Small intestine (tissue), 7 donors: Measurements from ENCODE around the gene PIK3R6. TPM values are rescaled to one million over a fixed set of nuclear protein-coding genes. Genes with fewer than 3 reads are reported as not detected.

Source experiments
- DNase-seq, 2 donors: peaks; one replicate each; pipeline versions ENCODE4 v3.0.0 to v3.0.0-alpha.2; 2013
- FAIRE-seq: peaks from 2 replicates; lab custom pipeline; 2012; peaks lifted over from hg19 to GRCh38; lab: Jason Lieb, UNC
- H3K27ac ChIP-seq, 3 donors: one replicate each; pipeline ENCODE4 v1.5.1; 2013; ENCODE audit warnings: low read length in 2 of 3, mild to moderate bottlenecking in 2 of 3, control low read depth in 1 of 3, inconsistent platforms in 1 of 3, low read depth in 1 of 3, moderate library complexity in 1 of 3
- H3K27me3 ChIP-seq, 3 donors: one replicate each; pipeline ENCODE4 v1.6.1; 2013; ENCODE audit warnings: low read length in 3 of 3, inconsistent platforms in 1 of 3; ENCODE audit not compliant: control insufficient read depth in 3 of 3, insufficient read depth in 3 of 3
- H3K36me3 ChIP-seq, 3 donors: one replicate each; pipeline ENCODE4 v1.6.1; 2013; ENCODE audit warnings: low read length in 3 of 3, inconsistent platforms in 1 of 3, low read depth in 1 of 3, mild to moderate bottlenecking in 1 of 3, moderate library complexity in 1 of 3; ENCODE audit not compliant: control insufficient read depth in 3 of 3, insufficient read depth in 2 of 3
- H3K4me1 ChIP-seq, 3 donors: one replicate each; pipeline ENCODE4 v1.6.1; 2013; ENCODE audit warnings: low read length in 2 of 3, inconsistent platforms in 1 of 3, low read depth in 1 of 3, mild to moderate bottlenecking in 1 of 3, moderate library complexity in 1 of 3; ENCODE audit not compliant: control insufficient read depth in 3 of 3, insufficient read depth in 2 of 3
- H3K4me3 ChIP-seq, 3 donors: one replicate each; pipeline ENCODE4 v1.5.1; 2013; ENCODE audit warnings: low read length in 3 of 3, control low read depth in 1 of 3, inconsistent platforms in 1 of 3, low read depth in 1 of 3, mild to moderate bottlenecking in 1 of 3, moderate library complexity in 1 of 3
- H3K9me3 ChIP-seq, 2 donors: one replicate each; pipeline ENCODE4 v1.6.1; 2013; ENCODE audit warnings: low read depth in 1 of 2, low read length in 1 of 2; ENCODE audit not compliant: control insufficient read depth in 2 of 2, insufficient read depth in 1 of 2
- WGBS, 3 donors: extraction: QIAGEN DNeasy Blood & Tissue Kit; methylation state at CpG; one replicate each; pipeline ENCODE4 v1.1.7; 2013; 5-methylcytosine and 5-hydroxymethylcytosine counted together
- polyA plus RNA-seq, 4 donors: library from polyadenylated mRNA; stranded (reverse) in 3 of 4; unstranded in 1 of 4; fragments of 200-250 nt in 3 of 4; fragments of 120-200 nt in 1 of 4; gene quantifications; one replicate each; pipeline versions ENCODE4 v1.2.1 to v1.2.3, GENCODE V29; 2013
- donor health status: healthy with polysubstance abuse.
- donor health status: control.
- donor health status: control.
- donor health status: Bipolar disorder and iron deficiency.
- donor health status: healthy.

The PIK3R6 gene
- polyA plus RNA-seq, 4 donors = 0.25 to 1.9 (median 0.54) TPM; not detected in 1

DNA sequence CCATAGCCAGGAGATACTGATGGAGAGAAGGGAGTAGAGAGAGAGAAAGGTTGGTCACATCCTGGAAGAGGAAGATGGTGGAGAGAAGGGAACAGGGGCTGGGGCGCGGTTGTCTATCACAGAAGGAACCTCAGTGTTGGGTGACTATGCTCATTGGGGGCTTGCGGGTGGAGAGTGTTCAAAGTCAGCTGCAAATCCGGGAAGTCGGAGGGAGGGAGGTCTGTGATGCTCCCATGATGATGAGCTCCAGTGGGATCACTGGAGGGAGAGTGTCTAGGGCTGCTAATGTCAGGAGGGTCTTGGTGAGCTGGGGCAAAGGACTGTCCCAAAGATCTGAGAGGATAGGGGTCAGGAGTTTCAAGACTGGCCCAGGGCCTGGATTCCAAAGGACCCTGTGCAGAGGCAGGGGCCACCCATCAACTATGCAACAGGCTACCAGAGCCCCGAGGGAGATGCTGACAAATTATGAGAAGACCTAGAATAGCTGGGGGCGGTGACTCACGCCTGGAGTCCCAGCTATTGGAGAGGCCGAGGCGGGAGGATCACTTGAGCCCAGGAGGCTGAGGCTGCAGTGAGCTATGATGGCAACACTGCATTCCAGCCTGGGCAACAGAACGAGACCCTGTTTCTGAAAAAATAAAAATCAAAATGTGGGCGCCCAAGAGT lies 111.8 kb downstream of the PIK3R6 start:
- Histone ChIP-seq H3K27me3 (peaks cover 0 to 18% (median 0%) of the 10 kb centered on the region in 3 donors), H3K4me3 (no peak overlapping the region), H3K9me3 (no peaks in the 10 kb centered on the region), H3K4me1 (no peaks in the 10 kb centered on the region), H3K27ac (no peak overlapping the region), H3K36me3 (no peaks in the 10 kb centered on the region)
- WGBS, 3 donors = 82 to 87% (median 86%) methylated on average over 12 of the region's 12 CpGs
- DNase-seq (no peak), FAIRE-seq (no peak)

DNA sequence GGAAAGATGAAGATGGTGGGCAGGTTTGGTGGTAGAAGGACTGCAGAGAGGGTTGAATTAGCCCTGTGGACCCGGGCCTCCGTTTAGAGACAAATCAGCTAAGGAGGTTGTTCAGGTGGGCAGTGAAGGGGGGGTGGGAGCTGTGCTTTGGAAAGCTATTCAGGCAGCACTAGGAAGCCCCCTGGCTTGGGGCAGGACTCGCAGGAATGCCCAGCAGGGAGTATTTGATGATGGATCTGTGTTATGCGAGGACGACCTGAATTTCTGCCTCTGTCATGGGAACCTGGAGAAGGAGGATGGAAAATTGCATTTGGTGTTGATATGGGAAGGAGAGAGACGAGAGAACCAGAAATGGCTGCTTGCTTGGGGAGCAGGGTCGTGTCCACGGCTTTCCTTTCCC lies 112.6 kb downstream of the PIK3R6 start:
- Histone ChIP-seq H3K9me3 (no peaks in the 10 kb centered on the region), H3K36me3 (no peaks in the 10 kb centered on the region), H3K27ac (no peak overlapping the region), H3K4me1 (no peaks in the 10 kb centered on the region), H3K4me3 (no peak overlapping the region), H3K27me3 (peaks cover 0 to 18% (median 0%) of the 10 kb centered on the region in 3 donors)
- 74 to 78% (median 75%) methylated on average over 8 of the region's 8 CpGs for WGBS, 3 donors
- DNase-seq (no peak), FAIRE-seq (no peak)

DNA sequence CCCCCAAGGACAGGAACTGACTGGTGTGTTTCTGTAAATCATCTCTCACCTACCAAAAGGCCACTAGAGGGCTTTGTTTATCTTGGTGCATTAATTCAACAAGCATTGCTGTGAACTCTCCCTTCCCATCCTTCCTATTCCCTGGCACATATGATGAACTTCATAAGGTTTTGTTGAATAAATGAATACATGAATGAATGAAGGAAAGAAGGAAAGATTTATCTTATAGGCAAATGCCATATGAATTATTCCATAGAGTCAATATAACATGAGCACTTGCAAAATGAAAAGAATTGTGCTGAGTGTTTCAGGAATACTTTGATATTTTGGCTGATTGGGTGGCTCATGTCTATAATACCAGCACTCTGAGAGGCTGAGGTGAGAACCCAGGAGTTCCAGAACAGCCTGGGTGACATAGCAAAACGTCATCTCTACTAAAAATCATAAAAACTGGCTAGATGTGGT lies 113.5 kb downstream of the PIK3R6 start:
- WGBS, 3 donors = 0 to 39% (median 18%) methylated on average over 1 of the region's 1 CpG
- H3K4me3 ChIP-seq = no peak overlapping the region
- peaks cover 0 to 18% (median 0%) of the 10 kb centered on the region in 3 donors for H3K27me3 ChIP-seq
- H3K4me1 ChIP-seq = no peaks in the 10 kb centered on the region
- no peak overlapping the region for H3K27ac ChIP-seq
- FAIRE-seq (no peak), DNase-seq (peak in 1 of 2 donors; percentile 16)
- no peaks in the 10 kb centered on the region for H3K36me3 ChIP-seq
- no peaks in the 10 kb centered on the region for H3K9me3 ChIP-seq

DNA sequence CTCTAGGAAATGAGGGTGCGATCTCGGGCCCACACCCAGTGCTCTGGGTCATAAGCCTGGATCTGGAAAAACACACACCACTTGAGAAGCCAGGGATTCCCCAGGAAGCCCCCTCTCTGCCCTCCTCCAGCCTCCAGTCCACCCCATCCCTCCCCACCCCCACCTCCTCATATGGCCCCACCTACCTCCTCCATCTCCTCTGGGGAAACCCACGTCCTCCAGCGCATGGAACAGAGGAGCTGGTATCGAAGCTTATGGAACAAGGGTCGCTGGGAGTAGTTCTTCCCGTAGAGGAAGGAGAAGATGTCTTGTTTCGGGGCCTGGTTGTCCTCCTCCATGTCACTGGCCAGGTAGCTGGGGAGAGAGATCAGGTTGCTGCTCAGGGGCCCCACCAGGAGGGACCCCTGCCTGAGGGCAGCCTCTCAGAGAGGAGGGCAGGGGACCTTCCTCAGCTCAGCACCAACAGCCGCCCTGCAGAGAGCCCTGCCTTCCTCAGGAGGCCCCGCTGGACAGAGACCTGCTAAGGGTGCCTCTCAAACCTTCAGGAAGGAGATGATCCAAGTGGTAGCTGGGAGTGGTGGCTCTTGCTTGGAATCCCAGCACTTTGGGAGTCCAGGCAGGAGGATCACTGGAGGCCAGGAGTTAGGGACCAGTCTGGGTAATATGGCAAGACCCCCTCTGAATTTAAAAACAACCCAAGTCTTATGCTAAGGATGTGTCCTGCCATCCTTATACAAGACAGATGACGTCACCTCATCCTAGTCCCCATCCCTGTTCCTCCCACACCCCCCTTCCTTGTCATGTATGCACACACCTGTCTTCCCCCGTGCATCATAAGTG lies 114.1 kb downstream of the PIK3R6 start:
- peaks cover 0 to 18% (median 0%) of the 10 kb centered on the region in 3 donors for H3K27me3 ChIP-seq
- 75 to 81% (median 75%) methylated on average over 12 of the region's 12 CpGs for WGBS, 3 donors
- no peaks in the 10 kb centered on the region for H3K9me3 ChIP-seq
- no peak overlapping the region for H3K4me3 ChIP-seq
- H3K36me3 ChIP-seq = no peaks in the 10 kb centered on the region
- DNase-seq = no peak
- H3K4me1 ChIP-seq = no peaks in the 10 kb centered on the region
- no peak for FAIRE-seq
- H3K27ac ChIP-seq = no peak overlapping the region

Other genes starting within 250 kb of the PIK3R6 start
- 10 to 100 TPM in 1 of 4 donors, 1 to 10 TPM in 2, under 1 TPM in 1; 0.81 to 50.9 (median 3.8) TPM for gene MYH10, start 236.9 kb downstream of the PIK3R6 start, polyA plus RNA-seq
- under 1 TPM in 1 of 4 donors, not detected in 3; 0.06 TPM for gene CCDC42, start 122.8 kb downstream of the PIK3R6 start, polyA plus RNA-seq
- not detected for gene SPDYE4, start 109.1 kb downstream of the PIK3R6 start, polyA plus RNA-seq
- 10 to 100 TPM in 1 of 4 donors, 1 to 10 TPM in 1, under 1 TPM in 1, not detected in 1; 0.81 to 10.8 (median 5.8) TPM for gene MFSD6L, start 68.3 kb downstream of the PIK3R6 start, polyA plus RNA-seq
- gene PIK3R5, start 98.0 kb upstream of the PIK3R6 start, polyA plus RNA-seq = 1 to 10 TPM; 1.3 to 4.6 (median 3.0) TPM
- gene NTN1, start 153.8 kb upstream of the PIK3R6 start, polyA plus RNA-seq = 10 to 100 TPM in 1 of 4 donors, 1 to 10 TPM in 2, under 1 TPM in 1; 0.22 to 13.2 (median 2.6) TPM